NCI-H187 (cell line): ENCODE measurements around the gene POLRMT.
"Not testable (repeated sequence)": the region's sequence is repeated elsewhere in the genome, so short reads cannot be mapped to it uniquely, and the experiment has no call there.

Experiments
- DNase-seq, 2 experiments: peaks; one replicate each; lab custom pipeline; 2025; lab: John Stamatoyannopoulos, UW

The POLRMT gene

DNA sequence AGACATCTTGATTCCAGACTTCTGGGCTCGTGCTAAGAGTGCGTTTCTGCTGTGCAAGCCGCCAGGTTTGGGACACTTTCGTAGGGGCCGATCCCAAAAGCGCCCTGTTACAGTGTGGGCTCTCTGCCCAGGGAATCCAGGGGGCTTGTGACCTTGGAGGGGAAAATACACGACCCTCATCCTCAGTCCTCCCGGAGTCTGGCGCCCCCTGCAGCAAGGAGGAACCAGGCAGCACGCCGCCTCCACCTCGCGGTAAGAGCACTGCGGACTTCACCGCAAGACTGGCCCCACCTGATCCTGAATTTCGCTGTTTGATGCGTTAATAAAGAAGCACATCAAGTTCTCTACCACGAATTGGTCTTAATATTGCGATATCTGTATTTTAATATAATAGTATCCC is 5.2 kb downstream of the POLRMT start:
- no peak for DNase-seq

- DNase-seq, result not testable (repeated sequence)
Measured at GRCh38 chr19:626566-626965, 6.8 kb downstream of the POLRMT start.

DNA sequence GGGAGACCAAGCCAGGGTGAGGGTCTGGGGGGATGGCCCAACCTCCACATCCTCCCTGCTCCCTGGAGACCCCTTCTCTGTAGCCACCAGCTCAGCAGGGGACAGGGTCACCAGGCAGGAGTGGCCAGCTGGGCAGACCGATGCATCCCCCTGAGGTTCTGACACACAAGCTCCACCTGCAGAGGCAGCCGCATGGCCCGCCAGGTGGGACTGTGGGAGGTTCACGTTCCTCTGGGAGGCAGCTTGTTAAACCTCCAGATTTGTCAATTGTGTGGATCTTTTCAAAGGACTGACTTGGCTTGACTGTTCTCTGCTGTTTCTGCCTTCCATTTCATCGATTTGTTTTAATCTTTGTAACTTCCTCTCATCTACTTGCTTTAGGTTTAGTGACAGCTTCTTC is 8.1 kb downstream of the POLRMT start:
- no peak for DNase-seq

DNA sequence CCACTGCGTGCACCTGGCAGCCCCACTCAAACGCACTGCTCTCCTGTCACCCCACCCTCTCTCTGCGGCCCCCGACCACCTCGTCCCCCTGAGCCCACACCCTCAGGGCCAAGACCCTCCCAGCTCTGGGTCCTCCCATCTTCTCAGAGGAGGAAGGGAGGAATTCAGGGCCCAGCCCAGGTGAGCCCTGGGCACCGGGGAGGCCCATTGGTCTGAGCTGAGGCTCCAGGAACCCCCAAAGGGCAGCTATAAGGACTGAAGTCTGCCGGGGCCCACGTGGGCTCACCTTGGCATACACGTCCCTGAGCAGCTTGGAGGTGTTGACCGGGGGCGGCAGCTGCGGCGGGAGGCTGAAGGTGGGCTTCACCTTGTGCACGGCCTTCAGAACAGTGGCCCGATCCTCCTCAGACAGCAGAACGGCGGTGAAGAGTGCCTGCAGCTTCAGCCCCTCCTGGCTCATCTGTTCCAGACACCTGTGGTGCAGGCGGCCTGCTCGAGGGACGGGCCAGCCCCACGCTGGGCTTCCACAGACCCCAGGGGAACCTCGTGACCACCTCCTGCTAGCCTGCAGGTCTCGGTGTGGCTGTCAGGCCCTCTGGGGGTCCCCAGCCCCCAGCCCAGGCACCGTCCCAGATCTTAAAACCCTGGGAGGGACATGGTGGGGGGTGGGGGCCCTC is 8.8 kb downstream of the POLRMT start:
- DNase-seq, result no peak

DNA sequence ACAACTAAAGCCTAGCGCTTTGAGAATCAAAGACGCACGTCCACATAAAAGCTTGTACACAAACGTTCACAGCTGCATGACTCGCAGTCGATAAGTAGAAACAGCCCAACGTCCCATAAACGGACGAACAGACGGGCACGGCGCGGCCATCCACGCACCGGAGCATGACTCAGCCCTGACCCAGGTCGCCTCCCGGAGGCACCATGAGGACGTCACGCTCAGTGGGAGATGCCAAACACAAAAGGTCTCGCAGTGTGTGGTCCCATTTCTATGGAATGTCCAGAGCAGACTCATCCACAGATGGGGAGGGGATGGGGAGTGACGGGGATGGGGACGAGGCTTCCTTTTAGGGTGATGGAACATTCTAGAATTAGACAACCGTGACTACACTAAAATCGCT is 9.4 kb downstream of the POLRMT start:
- no peak for DNase-seq

GRCh38 chr19:623175-623916 is 10.0 kb downstream of the POLRMT start:
- no peak for DNase-seq

DNA sequence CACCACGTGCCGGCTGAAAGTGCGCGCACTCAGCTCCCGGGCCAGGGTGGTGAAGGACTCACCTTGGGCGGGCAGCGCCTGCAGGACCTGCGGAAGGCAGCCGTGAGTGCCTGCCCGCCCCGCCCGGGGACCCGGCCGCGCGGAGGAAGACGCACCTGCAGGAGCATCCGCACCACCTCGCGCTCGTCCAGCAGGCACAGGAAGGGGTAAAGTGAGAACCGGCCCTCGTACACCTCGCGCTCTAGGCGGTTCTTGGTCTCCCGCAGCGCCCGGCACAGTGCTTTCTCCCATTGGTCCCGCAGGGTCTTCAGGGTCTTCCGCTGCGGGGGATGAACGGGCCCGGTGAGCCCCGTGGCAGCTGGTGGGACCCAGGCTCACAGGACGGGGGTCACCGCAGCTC is 10.7 kb downstream of the POLRMT start:
- DNase-seq, result no peak

- DNase-seq, result no peak
Measured at GRCh38 chr19:621819-622218, 11.5 kb downstream of the POLRMT start.

DNA sequence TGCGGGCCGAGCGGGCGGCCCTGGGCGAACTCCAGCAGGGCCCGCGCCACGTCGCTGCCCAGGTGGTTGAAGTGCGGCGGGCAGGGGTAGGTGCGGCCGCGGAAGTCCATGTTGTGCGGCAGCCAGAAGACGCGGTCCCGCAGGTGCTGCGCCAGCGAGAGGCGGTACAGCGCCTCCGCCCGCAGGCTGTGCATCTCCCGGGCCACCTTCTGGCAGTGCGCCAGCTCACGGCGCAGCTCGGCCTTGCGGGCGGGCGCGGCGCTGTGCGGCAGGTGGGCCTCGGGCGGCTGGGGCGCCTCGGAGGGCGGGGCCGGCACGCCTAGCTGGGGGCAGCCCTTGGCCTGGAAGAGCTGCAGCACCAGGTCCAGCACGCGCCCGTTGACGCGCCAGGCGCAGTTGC is 12.1 kb downstream of the POLRMT start:
- DNase-seq, result not testable (repeated sequence)

GRCh38 chr19:620166-620862 is 13.0 kb downstream of the POLRMT start:
- no peak for DNase-seq

DNA sequence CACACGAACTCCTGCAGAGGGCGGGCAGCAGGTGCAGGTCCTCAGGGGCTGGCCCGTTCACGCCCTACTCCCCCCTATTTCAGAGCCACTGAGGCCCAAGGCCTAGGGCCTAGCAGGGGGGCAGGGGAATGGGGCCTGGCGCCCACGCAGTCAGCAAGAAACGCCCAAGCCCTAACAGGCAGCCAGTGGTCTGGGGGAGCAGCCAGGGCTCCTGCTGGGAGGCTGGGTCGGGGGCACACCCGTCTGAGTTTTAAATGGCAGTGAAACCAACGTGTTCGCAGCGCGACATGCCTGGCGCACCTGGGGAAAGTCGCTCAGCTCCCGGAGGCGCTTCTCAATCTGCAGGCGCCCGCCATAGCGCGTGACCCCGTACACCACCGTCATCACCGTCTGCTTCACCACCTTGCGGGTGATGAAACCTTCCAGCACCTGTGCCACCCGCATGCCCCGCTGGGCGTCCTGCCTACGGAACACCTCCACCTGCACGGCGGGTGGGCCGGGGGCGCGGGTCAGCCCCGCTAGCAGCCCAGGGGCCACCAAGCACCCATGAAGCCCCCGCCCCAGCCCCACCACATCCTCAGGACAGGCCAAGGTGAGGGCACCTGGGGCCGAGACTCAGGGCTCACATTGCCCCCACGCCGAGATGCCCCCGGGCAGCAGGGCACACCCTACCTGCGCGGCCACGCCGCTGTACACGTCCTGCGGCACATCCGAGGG is 13.9 kb downstream of the POLRMT start:
- no peak for DNase-seq

DNA sequence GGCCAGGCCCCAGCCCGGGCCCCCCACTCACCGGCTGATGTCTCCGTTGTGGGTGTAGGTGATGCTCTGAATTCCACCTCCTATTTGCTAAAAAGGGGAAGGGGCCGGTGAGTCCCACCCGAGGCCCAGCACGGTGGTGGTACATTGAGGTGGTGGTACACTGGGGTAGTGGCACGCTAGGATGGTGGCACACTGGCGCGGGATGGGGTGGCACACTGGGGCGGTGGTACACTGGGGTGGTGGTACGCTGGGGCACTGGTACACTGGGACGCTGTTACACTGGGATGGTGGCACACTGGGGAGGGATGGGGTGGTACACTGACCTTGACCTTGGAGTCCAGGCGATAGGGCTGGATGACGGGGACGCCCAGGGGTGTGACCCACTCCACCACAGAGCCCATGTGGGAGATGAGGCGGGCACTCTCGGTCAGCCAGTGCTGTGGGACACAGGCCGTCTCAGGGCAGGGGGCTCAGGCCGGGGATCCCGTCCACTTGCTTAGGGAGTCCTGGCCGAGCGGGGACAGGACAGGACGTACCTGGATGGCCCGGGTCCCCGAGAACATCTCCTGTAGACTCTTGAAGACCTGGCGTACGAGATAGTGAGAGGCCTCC is 14.6 kb downstream of the POLRMT start:
- no peak for DNase-seq

GRCh38 chr19:618247-618619 is 15.1 kb downstream of the POLRMT start:
- no peak for DNase-seq

DNA sequence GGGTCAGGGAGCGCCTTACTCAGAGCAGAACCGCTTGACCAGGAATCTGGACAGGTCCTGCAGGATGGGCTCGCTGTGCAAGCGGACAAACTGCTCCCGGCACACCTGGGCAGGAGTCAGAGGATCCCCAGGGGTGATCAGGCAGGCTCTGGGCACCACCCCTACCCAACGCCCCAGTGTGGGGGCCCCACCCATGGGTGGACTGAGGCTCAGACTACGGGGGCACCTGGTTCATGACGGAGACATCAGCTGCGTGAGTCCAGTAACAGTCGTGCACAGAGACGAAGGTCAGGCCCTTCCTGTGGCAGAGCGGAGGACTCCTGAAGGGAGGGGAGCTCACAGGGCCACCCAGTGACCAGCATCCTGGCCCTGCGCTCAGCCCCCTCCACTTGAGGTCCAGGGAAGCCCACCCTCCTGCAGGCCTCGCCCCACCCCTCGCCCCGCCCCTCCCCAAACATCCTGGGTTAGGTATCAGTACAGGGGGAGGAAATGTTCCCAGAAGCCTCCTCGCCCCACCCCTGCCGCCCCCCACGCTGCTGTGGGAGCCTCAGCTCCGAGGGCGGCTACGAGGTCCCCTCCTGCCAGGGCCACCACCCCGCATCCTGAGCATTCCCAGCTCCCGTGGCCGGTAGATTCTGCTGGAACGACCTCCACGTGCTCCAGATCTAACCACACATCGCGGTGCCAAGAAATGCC is 15.6 kb downstream of the POLRMT start:
- DNase-seq, result no peak

GRCh38 chr19:616747-617526 is 16.4 kb downstream of the POLRMT start:
- DNase-seq, result no peak

GRCh38 chr19:616062-616700 is 17.2 kb downstream of the POLRMT start:
- no peak for DNase-seq

DNA sequence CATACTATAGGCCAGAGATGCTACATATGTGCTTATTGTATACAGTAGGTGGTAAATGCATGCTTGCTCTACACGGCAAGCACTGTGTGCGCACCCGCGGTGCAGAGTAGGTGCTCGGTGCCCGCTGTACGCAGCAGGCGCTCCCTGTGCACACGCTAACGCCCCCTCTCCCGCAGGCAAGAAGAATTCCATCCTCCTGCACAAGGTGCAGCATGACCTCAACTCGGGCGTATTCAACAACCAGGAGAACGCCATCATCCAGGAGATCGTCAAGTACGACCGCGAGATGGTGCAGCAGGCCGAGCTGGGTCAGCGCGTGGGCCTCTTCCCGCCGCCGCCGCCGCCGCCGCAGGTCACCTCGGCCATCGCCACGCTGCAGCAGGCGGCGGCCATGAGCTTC is 17.7 kb downstream of the POLRMT start:
- no peak for DNase-seq

DNA sequence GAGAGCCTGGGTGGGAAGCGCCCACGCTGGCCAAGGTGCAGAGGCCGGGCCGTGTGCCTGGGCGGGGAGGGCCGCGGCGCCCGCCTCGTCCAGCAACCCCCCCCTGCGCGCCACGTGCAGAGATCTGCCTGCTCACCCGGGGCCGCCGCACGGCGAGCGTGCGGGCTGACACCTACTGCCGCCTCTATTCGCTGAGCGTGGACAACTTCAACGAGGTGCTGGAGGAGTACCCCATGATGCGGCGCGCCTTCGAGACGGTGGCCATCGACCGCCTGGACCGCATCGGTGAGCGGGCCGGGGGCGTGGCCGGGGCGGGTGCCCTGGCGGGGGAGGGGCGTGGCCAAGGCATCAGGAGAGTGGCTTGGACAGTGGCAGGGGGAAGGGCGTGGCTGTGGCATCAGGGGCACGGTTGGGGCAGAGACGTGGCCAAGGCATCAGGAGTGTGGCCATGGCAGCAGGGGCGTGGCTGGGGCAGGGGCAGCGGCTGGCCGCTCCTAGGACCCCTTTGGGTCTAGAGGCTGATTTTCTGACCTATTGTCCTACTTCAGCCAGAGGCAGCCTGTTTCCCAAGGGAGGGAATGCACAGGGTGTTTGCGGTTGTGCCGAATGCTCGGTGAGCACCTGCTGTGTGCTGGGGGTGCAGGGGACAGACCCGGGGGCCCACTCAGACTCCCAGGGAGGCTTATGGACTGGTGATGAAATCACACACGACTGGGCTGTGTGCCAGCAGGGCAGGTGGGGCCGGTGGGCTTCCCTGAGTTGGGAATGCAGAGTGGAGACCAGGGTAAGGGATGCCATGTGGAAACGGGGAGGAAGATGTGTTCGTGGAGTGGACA is 19.4 kb downstream of the POLRMT start:
- no peak for DNase-seq

GRCh38 chr19:612941-613340 is 20.4 kb downstream of the POLRMT start:
- no peak for DNase-seq
